Trophoblast cell (in vitro differentiated cells and primary cell): ENCODE measurements around the gene PREX1.

ENCODE experiments used
- DNase-seq, 2 donors: peaks; one replicate each; pipeline ENCODE4 v3.0.0-alpha.2; 2016
- H2AFZ ChIP-seq: 2 replicates; pipeline ENCODE4 v1.6.1; 2013; ENCODE audit warnings: low read length, moderate library complexity, mild to moderate bottlenecking; ENCODE audit not compliant: insufficient read depth, poor library complexity
- H2AK5ac ChIP-seq: 2 replicates; pipeline ENCODE4 v1.6.1; 2013; ENCODE audit warnings: mild to moderate bottlenecking, low read length
- H2BK120ac ChIP-seq: 2 replicates; pipeline ENCODE4 v1.6.1; 2013; ENCODE audit warnings: low read length, mild to moderate bottlenecking, moderate library complexity; ENCODE audit not compliant: insufficient read depth, poor library complexity
- H2BK12ac ChIP-seq: 2 replicates; pipeline ENCODE4 v1.6.1; 2013; ENCODE audit warnings: mild to moderate bottlenecking, low read length, moderate library complexity
- H2BK5ac ChIP-seq: 2 replicates; pipeline ENCODE4 v1.6.1; 2013; ENCODE audit warnings: low read length, low read depth, moderate library complexity, mild to moderate bottlenecking; ENCODE audit not compliant: poor library complexity
- H3K14ac ChIP-seq: 2 replicates; pipeline ENCODE4 v1.6.1; 2013; ENCODE audit warnings: mild to moderate bottlenecking, low read length
- H3K18ac ChIP-seq: 2 replicates; pipeline ENCODE4 v1.6.1; 2013; ENCODE audit warnings: mild to moderate bottlenecking, low read length
- H3K23ac ChIP-seq: 2 replicates; pipeline ENCODE4 v1.6.1; 2013; ENCODE audit warnings: low read length
- H3K27ac ChIP-seq: 2 replicates; pipeline ENCODE4 v1.5.1; 2013; ENCODE audit warnings: low read depth, mild to moderate bottlenecking, inconsistent platforms, low read length, moderate library complexity
- H3K27me3 ChIP-seq: 2 replicates; pipeline ENCODE4 v1.6.1; 2013; ENCODE audit warnings: inconsistent platforms, mild to moderate bottlenecking, low read length, moderate library complexity; ENCODE audit not compliant: insufficient read depth
- H3K36me3 ChIP-seq, 2 experiments: 1 replicate in 1 of 2; 2 replicates in 1 of 2; pipeline ENCODE4 v1.6.1; 2013; ENCODE audit warnings: low read length in 2 of 2, mild to moderate bottlenecking in 2 of 2, moderate library complexity in 1 of 2; ENCODE audit not compliant: insufficient read depth in 2 of 2, control insufficient read depth in 1 of 2
- H3K4ac ChIP-seq: 2 replicates; pipeline ENCODE4 v1.6.1; 2013; ENCODE audit warnings: low read depth, mild to moderate bottlenecking, low read length, moderate library complexity
- H3K4me1 ChIP-seq, 2 experiments: 1 replicate in 1 of 2; 2 replicates in 1 of 2; pipeline ENCODE4 v1.6.1; 2013; ENCODE audit warnings: low read length in 2 of 2, mild to moderate bottlenecking in 2 of 2, moderate library complexity in 1 of 2; ENCODE audit not compliant: insufficient read depth in 2 of 2, control insufficient read depth in 1 of 2
- H3K4me2 ChIP-seq: 2 replicates; pipeline ENCODE4 v1.6.1; 2013; ENCODE audit warnings: inconsistent platforms, mild to moderate bottlenecking, low read length, moderate library complexity
- H3K4me3 ChIP-seq: 2 replicates; pipeline ENCODE4 v1.5.1; 2013; ENCODE audit warnings: mild to moderate bottlenecking, low read depth, low read length, inconsistent platforms
- H3K79me1 ChIP-seq: one replicate; pipeline ENCODE4 v1.6.1; 2013; ENCODE audit warnings: low read length
- H3K79me2 ChIP-seq: 2 replicates; pipeline ENCODE4 v1.6.1; 2013; ENCODE audit warnings: low read length, mild to moderate bottlenecking; ENCODE audit not compliant: control insufficient read depth, insufficient read depth, poor library complexity
- H3K9ac ChIP-seq: 2 replicates; pipeline ENCODE4 v1.6.1; 2013; ENCODE audit warnings: mild to moderate bottlenecking, low read length
- H3K9me3 ChIP-seq: 2 replicates; pipeline ENCODE4 v1.6.1; 2013; ENCODE audit warnings: low read depth, mild to moderate bottlenecking, control low read depth, inconsistent platforms, low read length; ENCODE audit not compliant: insufficient read depth
- H4K12ac ChIP-seq: 2 replicates; pipeline ENCODE4 v1.6.1; 2013; ENCODE audit warnings: low read depth, mild to moderate bottlenecking, low read length, moderate library complexity
- H4K8ac ChIP-seq: 2 replicates; pipeline ENCODE4 v1.6.1; 2013; ENCODE audit warnings: low read depth, mild to moderate bottlenecking, low read length, moderate library complexity
- H4K91ac ChIP-seq: one replicate; pipeline ENCODE4 v1.6.1; 2013; ENCODE audit warnings: low read depth, mild to moderate bottlenecking, low read length, moderate library complexity
- WGBS: extraction: QIAGEN DNeasy Blood & Tissue Kit; methylation state at CpG from one replicate; pipeline ENCODE4 v1.1.7; 2013; ENCODE audit warnings: missing lambda C conversion rate; ENCODE audit not compliant: insufficient read length, insufficient coverage; ENCODE audit errors: extremely low coverage; 5-methylcytosine and 5-hydroxymethylcytosine counted together

The PREX1 gene

GRCh38 chr20:48634641-48635040 lies 193.2 kb downstream of the PREX1 start:
- Histone ChIP-seq H3K9ac (no peak overlapping the region), H4K8ac (no peak overlapping the region), H3K9me3 (peaks cover 5% of the 10 kb centered on the region), H2AK5ac (no peak overlapping the region), H3K4me2 (no peak overlapping the region), H3K79me2 (no peaks in the 10 kb centered on the region), H3K79me1 (no peaks in the 10 kb centered on the region), H3K14ac (no peak overlapping the region), H3K36me3 (no peaks in the 10 kb centered on the region), H2AFZ (no peak overlapping the region), H3K4ac (no peak overlapping the region), H2BK120ac (no peak overlapping the region), H4K91ac (no peak overlapping the region), H3K18ac (no peak overlapping the region), H3K27me3 (no peaks in the 10 kb centered on the region), H3K23ac (no peak overlapping the region), H2BK5ac (no peak overlapping the region), H3K4me1 (no peaks in the 10 kb centered on the region), H4K12ac (no peak overlapping the region), H3K27ac (no peak overlapping the region), H2BK12ac (no peak overlapping the region), H3K4me3 (no peak overlapping the region)
- DNase-seq = no peak
- no CpG with 5 or more reads among the region's 7 CpGs for WGBS

DNA sequence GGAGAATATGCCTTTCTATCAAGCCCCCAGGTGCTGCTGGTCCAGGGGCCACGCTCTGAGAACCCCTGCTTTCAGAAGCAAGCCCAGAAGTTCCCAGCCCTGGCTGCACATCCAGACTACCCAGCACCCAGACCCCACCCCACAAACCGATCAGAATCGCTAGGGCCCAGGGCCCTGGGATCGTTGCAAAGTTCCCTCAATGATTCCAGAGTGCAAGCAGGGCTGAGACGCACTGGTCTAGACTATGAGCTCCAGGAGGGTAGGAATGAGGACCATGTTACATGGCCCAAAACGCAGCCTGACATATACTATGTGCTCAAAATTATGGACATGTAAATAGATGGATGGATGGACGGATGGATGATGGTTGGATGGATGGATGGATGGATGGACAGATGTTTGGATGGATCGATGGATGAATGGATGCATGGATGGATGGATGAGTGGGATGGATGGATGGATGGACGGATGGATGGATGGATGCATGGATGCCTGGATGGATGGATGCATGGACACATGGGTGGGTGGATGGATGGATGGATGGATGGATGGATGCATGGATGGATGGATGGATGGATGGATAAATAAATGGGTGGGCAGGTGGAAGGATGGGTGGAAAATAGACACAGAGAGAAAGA lies 194.1 kb downstream of the PREX1 start:
- no peaks in the 10 kb centered on the region for H3K36me3 ChIP-seq
- no peak overlapping the region for H3K4ac ChIP-seq
- H3K14ac ChIP-seq = no peak overlapping the region
- H3K9me3 ChIP-seq = peaks cover 5% of the 10 kb centered on the region
- no peaks in the 10 kb centered on the region for H3K4me1 ChIP-seq
- WGBS = 100% methylated on average over 2 of the region's 9 CpGs
- no peak overlapping the region for H3K4me2 ChIP-seq
- no peaks in the 10 kb centered on the region for H3K79me1 ChIP-seq
- H4K12ac ChIP-seq = no peak overlapping the region
- no peaks in the 10 kb centered on the region for H3K27me3 ChIP-seq
- H2AK5ac ChIP-seq = no peak overlapping the region
- H3K18ac ChIP-seq = no peak overlapping the region
- H3K9ac ChIP-seq = no peak overlapping the region
- H3K4me3 ChIP-seq = no peak overlapping the region
- no peak overlapping the region for H2BK12ac ChIP-seq
- H3K27ac ChIP-seq = no peak overlapping the region
- no peak for DNase-seq
- no peak overlapping the region for H2BK5ac ChIP-seq
- no peak overlapping the region for H4K8ac ChIP-seq
- H4K91ac ChIP-seq = no peak overlapping the region
- H2BK120ac ChIP-seq = no peak overlapping the region
- no peak overlapping the region for H3K23ac ChIP-seq
- no peaks in the 10 kb centered on the region for H3K79me2 ChIP-seq
- H2AFZ ChIP-seq = no peak overlapping the region

DNA sequence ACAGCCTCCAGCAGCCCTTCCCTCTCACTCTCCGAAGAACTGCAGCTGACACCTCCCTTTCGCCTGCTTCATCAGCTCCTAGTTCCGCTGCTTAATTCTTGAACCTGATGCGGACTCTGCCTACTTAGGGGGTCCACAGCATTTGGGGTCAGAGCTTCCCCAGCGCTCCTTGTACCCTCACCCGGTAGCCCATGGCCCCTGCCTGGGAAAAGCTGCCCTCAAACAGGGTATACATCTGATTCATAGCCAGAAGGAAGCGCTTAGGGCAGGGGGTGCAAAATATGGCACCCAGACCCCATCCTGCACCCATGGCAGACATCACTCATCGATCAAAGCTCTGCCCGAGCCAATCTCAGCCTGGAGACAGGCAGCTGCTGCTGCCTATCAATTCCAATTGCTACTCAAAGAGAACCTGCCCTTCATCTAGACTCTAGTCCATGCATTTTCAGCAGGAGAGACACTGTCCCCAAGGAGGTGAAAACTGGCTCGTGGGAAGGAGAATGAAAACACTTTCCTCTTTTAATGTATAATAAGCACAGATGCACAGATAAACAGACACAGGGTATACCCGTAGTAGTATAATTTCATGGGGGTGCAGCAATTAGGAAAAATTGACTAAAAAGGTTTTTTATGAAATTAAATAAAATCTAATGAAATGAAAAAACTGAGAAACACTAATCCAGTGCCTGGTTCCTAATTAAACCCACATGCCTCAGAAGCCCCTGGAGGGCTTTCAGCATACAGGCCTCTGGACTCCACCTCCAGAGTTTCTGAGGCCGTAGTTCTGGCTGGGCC lies 194.8 kb downstream of the PREX1 start:
- H3K18ac ChIP-seq = no peak overlapping the region
- H3K23ac ChIP-seq = no peak overlapping the region
- no peaks in the 10 kb centered on the region for H3K4me1 ChIP-seq
- no peak for DNase-seq
- H3K4me3 ChIP-seq = no peak overlapping the region
- no CpG with 5 or more reads among the region's 12 CpGs for WGBS
- H3K79me1 ChIP-seq = no peaks in the 10 kb centered on the region
- H4K12ac ChIP-seq = no peak overlapping the region
- H3K27ac ChIP-seq = no peak overlapping the region
- no peak overlapping the region for H4K8ac ChIP-seq
- no peak overlapping the region for H3K4me2 ChIP-seq
- H4K91ac ChIP-seq = no peak overlapping the region
- H3K9ac ChIP-seq = no peak overlapping the region
- no peak overlapping the region for H2BK12ac ChIP-seq
- H2AK5ac ChIP-seq = no peak overlapping the region
- no peaks in the 10 kb centered on the region for H3K36me3 ChIP-seq
- H3K4ac ChIP-seq = no peak overlapping the region
- H3K9me3 ChIP-seq = peaks cover 4% of the 10 kb centered on the region
- H2BK120ac ChIP-seq = no peak overlapping the region
- H2AFZ ChIP-seq = no peak overlapping the region
- no peak overlapping the region for H2BK5ac ChIP-seq
- H3K79me2 ChIP-seq = no peaks in the 10 kb centered on the region
- no peaks in the 10 kb centered on the region for H3K27me3 ChIP-seq
- no peak overlapping the region for H3K14ac ChIP-seq

GRCh38 chr20:48632017-48632824 lies 195.6 kb downstream of the PREX1 start:
- DNase-seq = no peak
- Histone ChIP-seq H3K79me1 (no peaks in the 10 kb centered on the region), H3K4me2 (no peak overlapping the region), H4K91ac (no peak overlapping the region), H2BK120ac (no peak overlapping the region), H3K23ac (no peak overlapping the region), H2BK5ac (no peak overlapping the region), H2AK5ac (no peak overlapping the region), H3K18ac (no peak overlapping the region), H3K4me3 (no peak overlapping the region), H4K8ac (no peak overlapping the region), H3K9ac (no peak overlapping the region), H3K27ac (no peak overlapping the region), H2BK12ac (no peak overlapping the region), H4K12ac (no peak overlapping the region), H3K79me2 (no peaks in the 10 kb centered on the region), H3K14ac (no peak overlapping the region), H3K9me3 (peaks cover 1% of the 10 kb centered on the region), H3K4me1 (no peaks in the 10 kb centered on the region), H3K27me3 (no peaks in the 10 kb centered on the region), H3K36me3 (no peaks in the 10 kb centered on the region), H2AFZ (no peak overlapping the region), H3K4ac (no peak overlapping the region)
- no CpG with 5 or more reads among the region's 29 CpGs for WGBS
